CD14-positive monocyte (primary cell): Measurements from ENCODE around the gene TAOK1. TPM values are rescaled to one million over a fixed set of nuclear protein-coding genes. Genes with fewer than 3 reads are reported as not detected.

Experiments used
- DNase-seq, 3 donors: peaks; one replicate each; pipeline ENCODE4 v3.0.0-alpha.2; 2011 to 2022
- H2AFZ ChIP-seq: 2 replicates; pipeline ENCODE4 v1.6.0; 2012; ENCODE audit warnings: mild to moderate bottlenecking, low read depth, low read length, inconsistent platforms; ENCODE audit not compliant: insufficient read depth, poor library complexity, severe bottlenecking
- H3K27ac ChIP-seq, 2 donors: 1 replicate in 1 of 2; 2 replicates in 1 of 2; pipeline ENCODE4 v1.5.1; 2012 to 2013; ENCODE audit warnings: low read length in 2 of 2, control low read depth in 1 of 2, inconsistent platforms in 1 of 2, low read depth in 1 of 2, mild to moderate bottlenecking in 1 of 2
- H3K27me3 ChIP-seq, 2 donors: one replicate each; pipeline versions ENCODE4 v1.6.0 to v1.6.1; 2011 to 2013; ENCODE audit warnings: low read length in 2 of 2; ENCODE audit not compliant: control insufficient read depth in 2 of 2, insufficient read depth in 2 of 2
- H3K36me3 ChIP-seq, 2 donors: replicated peaks in 1 of 2; 1 replicate in 1 of 2; 2 replicates in 1 of 2; pipeline versions ENCODE4 v1.5.1 to v1.6.1; 2012 to 2013; ENCODE audit warnings: low read length in 2 of 2, control low read depth in 1 of 2, inconsistent platforms in 1 of 2, mild to moderate bottlenecking in 1 of 2; ENCODE audit not compliant: insufficient read depth in 2 of 2, control insufficient read depth in 1 of 2
- H3K4me1 ChIP-seq, 2 donors: 1 replicate in 1 of 2; 2 replicates in 1 of 2; pipeline versions ENCODE4 v1.5.1 to v1.6.1; 2012 to 2013; ENCODE audit warnings: low read length in 2 of 2, control low read depth in 1 of 2, inconsistent platforms in 1 of 2, mild to moderate bottlenecking in 1 of 2, moderate library complexity in 1 of 2; ENCODE audit not compliant: insufficient read depth in 2 of 2, control insufficient read depth in 1 of 2
- H3K4me2 ChIP-seq: replicated peaks from 2 replicates; pipeline ENCODE3; 2012; ENCODE audit warnings: low read length, moderate library complexity, mild to moderate bottlenecking; ENCODE audit not compliant: poor library complexity, severe bottlenecking; ENCODE audit errors: extremely low read depth
- H3K4me3 ChIP-seq, 3 experiments: fragments of 200-600 bp in 1 of 3; sonication (generic) in 1 of 3; replicated peaks in 1 of 3; 1 replicate in 2 of 3; 2 replicates in 1 of 3; pipeline ENCODE4 v1.5.1; 2011 to 2013; ENCODE audit warnings: low read length in 3 of 3, mild to moderate bottlenecking in 3 of 3, control low read depth in 2 of 3, low read depth in 2 of 3, inconsistent platforms in 1 of 3, moderate library complexity in 1 of 3
- H3K79me2 ChIP-seq: 2 replicates; pipeline ENCODE4 v1.6.0; 2012; ENCODE audit warnings: mild to moderate bottlenecking, control low read depth, inconsistent platforms, low read length, moderate library complexity; ENCODE audit not compliant: insufficient read depth
- H3K9ac ChIP-seq: 2 replicates; pipeline ENCODE4 v1.6.0; 2017; ENCODE audit warnings: low read length, mild to moderate bottlenecking; ENCODE audit not compliant: insufficient read depth, poor library complexity, severe bottlenecking
- H3K9me3 ChIP-seq, 2 donors: replicated peaks in 1 of 2; 1 replicate in 1 of 2; 2 replicates in 1 of 2; pipeline versions ENCODE4 v1.5.1 to v1.6.1; 2012 to 2013; ENCODE audit warnings: low read length in 2 of 2, control low read depth in 1 of 2; ENCODE audit not compliant: control insufficient read depth in 1 of 2, insufficient read depth in 1 of 2
- H4K20me1 ChIP-seq: 2 replicates; pipeline ENCODE4 v1.6.0; 2012; ENCODE audit warnings: mild to moderate bottlenecking, low read length, control low read depth, moderate library complexity; ENCODE audit not compliant: insufficient read depth
- H3K27ac Mint-ChIP-seq, 7 donors: one replicate each; pipeline ENCODE4 v1.8.0; 2020; ENCODE audit warnings: mild to moderate bottlenecking in 7 of 7, mixed read lengths in 7 of 7, moderate library complexity in 6 of 7, inconsistent platforms in 2 of 7
- H3K27me3 Mint-ChIP-seq, 3 donors: one replicate each; pipeline ENCODE4 v1.8.0; 2021 to 2022; ENCODE audit warnings: low read depth in 3 of 3, mild to moderate bottlenecking in 3 of 3, mixed read lengths in 3 of 3, moderate library complexity in 3 of 3, inconsistent platforms in 1 of 3
- H3K36me3 Mint-ChIP-seq, 2 donors: one replicate each; pipeline ENCODE4 v1.8.0; 2020; ENCODE audit warnings: mixed read lengths in 2 of 2, inconsistent platforms in 1 of 2, mild to moderate bottlenecking in 1 of 2
- H3K4me1 Mint-ChIP-seq: one replicate; pipeline ENCODE4 v1.8.0; 2020; ENCODE audit warnings: mild to moderate bottlenecking, mixed read lengths
- H3K4me3 Mint-ChIP-seq, 2 donors: one replicate each; pipeline ENCODE4 v1.8.0; 2020; ENCODE audit warnings: mild to moderate bottlenecking in 2 of 2, mixed read lengths in 2 of 2, moderate library complexity in 1 of 2
- H3K9me3 Mint-ChIP-seq, 7 donors: one replicate each; pipeline ENCODE4 v1.8.0; 2020 to 2022; ENCODE audit warnings: mixed read lengths in 7 of 7, mild to moderate bottlenecking in 6 of 7, moderate library complexity in 6 of 7, inconsistent platforms in 2 of 7
- WGBS: methylation state at CpG from one replicate; pipeline ENCODE4 v1.1.5; 2013; ENCODE audit warnings: missing lambda C conversion rate; ENCODE audit not compliant: insufficient coverage; 5-methylcytosine and 5-hydroxymethylcytosine counted together
- intact Hi-C, 2 donors: fragments of 100-400 bp; cut with micrococcal nuclease; formaldehyde crosslinking; loops; one replicate each; pipeline versions ENCODE4 v1.15.0 to v1.15.1; 2023
- polyA plus RNA-seq, 3 donors: library from polyadenylated mRNA; depleted of rRNA in 1 of 3; unstranded in 2 of 3; stranded (reverse) in 1 of 3; fragments of 300-500 nt in 2 of 3; fragments of >200 nt in 1 of 3; fragmentation: Illumina TruSeq in 2 of 3; gene quantifications; 1 replicate in 2 of 3; 2 replicates in 1 of 3; pipeline ENCODE4 v1.2.3, GENCODE V29; 2012 to 2021
- TF ChIP-seq, protein P1 (sequence below): fragments of 200-600 bp; IDR thresholded peaks from one replicate; pipeline ENCODE4 v1.8.0; 2022; ENCODE audit warnings: antibody characterized with exemption, mild to moderate bottlenecking

The TAOK1 gene
- polyA plus RNA-seq, 3 donors, result 2.4 to 13.9 (median 4.8) TPM

DNA sequence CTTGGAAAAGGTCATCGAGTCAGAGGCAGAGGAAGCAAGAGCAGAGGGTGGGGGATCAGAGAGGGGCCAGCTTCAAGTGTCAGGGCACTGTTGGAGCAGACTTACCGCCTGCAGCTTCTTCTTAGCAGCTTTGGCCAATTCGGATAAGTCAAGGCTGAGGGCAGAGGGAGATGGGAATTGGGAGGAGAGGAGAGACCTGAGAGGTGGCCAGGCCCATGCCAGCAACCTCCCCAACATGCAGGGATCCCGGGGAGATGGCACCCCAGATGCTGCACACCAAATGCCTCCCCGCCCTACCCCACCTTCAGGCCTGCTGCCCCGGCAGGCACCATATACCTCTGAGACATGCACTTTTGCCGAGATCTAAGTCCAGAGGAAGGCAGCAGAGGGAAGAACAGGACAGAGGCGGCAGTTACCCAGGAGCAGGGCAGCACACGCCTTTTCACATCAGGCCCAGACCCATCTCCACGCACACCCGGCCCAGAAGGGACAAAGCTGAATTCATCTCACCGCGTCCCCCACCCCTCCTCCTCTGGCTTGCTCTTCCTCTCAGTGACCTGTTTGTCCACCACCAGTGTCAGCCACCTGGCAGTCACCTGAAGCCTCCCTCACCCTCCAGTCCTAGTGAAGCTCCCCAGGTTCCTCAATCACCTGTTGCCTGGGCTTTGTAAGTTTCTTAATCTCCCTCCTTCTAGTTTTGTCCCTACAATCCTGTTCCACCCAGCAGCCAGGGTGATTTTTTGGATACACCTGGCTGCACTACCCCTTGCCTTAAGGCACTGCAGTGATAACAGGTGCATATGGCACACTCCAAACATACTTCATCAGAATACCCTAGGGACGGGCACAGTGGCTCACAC is 188.7 kb downstream of the TAOK1 start:
- H3K4me3 ChIP-seq, result no peak overlapping the region
- Mint-ChIP-seq H3K4me3 (no peak overlapping the region), H3K27me3 (no peaks in the 10 kb centered on the region), H3K9me3 (no peaks in the 10 kb centered on the region), H3K27ac (no peak overlapping the region), H3K4me1 (peaks cover 5% of the 10 kb centered on the region), H3K36me3 (peaks cover 60 to 96% of the 10 kb centered on the region in 2 donors)
- H3K9ac ChIP-seq, result no peak overlapping the region
- H3K36me3 ChIP-seq, result peaks cover 77 to 90% of the 10 kb centered on the region in 2 donors
- no peaks in the 10 kb centered on the region for H3K9me3 ChIP-seq
- no peak overlapping the region for H2AFZ ChIP-seq
- TF ChIP-seq, protein P1, sequence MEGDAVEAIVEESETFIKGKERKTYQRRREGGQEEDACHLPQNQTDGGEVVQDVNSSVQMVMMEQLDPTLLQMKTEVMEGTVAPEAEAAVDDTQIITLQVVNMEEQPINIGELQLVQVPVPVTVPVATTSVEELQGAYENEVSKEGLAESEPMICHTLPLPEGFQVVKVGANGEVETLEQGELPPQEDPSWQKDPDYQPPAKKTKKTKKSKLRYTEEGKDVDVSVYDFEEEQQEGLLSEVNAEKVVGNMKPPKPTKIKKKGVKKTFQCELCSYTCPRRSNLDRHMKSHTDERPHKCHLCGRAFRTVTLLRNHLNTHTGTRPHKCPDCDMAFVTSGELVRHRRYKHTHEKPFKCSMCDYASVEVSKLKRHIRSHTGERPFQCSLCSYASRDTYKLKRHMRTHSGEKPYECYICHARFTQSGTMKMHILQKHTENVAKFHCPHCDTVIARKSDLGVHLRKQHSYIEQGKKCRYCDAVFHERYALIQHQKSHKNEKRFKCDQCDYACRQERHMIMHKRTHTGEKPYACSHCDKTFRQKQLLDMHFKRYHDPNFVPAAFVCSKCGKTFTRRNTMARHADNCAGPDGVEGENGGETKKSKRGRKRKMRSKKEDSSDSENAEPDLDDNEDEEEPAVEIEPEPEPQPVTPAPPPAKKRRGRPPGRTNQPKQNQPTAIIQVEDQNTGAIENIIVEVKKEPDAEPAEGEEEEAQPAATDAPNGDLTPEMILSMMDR, result no peak
- peaks cover 11% of the 10 kb centered on the region for H3K79me2 ChIP-seq
- no peak for DNase-seq
- H3K4me1 ChIP-seq, result peaks cover under 1 to 2% of the 10 kb centered on the region in 2 donors
- peaks cover 47% of the 10 kb centered on the region for H4K20me1 ChIP-seq
- intact Hi-C loops, result no loop called here
- H3K27ac ChIP-seq, result no peak overlapping the region
- H3K4me2 ChIP-seq, result no peak overlapping the region
- no peaks in the 10 kb centered on the region for H3K27me3 ChIP-seq
- 97% methylated on average over 11 of the region's 14 CpGs for WGBS

DNA sequence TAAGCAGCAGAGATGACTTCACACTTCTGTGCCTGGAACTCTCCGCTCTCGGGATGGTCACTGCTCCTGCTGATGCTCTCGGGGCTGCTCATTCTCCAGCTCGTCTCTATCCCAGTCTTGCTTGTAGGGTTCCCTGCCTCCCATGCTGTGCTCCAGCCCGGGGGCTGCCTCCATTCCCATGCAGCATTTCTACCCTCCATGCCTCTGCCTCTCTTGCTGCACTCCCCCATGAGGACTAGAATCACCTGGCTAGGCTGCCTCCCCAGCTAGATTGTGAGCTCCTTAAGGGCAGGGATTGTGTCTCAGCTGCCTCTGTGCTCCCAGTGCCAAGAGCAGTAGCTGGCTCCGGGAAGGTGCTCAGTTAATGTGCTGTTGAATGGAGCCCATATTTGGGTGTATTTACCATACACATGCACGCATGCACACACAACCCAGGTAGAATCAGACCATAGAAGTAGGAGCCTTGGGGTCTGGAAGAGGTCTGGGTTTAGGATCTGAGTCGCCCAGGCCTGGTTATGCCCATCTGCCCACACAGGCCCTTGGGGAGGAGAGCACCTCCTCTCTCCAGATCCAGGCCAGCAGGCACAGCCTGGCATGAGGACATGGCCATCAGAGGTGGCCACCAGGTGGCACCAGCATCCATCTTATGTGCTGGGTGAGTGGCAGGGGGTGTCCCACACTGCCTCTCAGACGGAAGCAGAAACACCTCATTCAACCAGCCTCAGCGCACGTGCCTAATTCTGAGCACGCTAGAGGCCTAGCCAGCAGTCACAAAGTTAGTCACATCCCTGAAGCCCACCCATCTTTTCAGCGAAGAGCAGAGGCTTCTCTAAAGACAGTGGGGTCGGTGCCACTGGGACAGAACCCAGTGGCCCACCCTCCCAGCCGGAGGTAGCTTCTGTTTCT is 190.0 kb downstream of the TAOK1 start:
- TF ChIP-seq, protein P1, result peak; percentile 84
- Histone ChIP-seq H3K79me2 (peaks cover 24% of the 10 kb centered on the region), H3K4me3 (no peak overlapping the region), H3K9ac (no peak overlapping the region), H4K20me1 (peaks cover 54% of the 10 kb centered on the region), H3K36me3 (peaks cover 64 to 78% of the 10 kb centered on the region in 2 donors), H3K4me2 (no peak overlapping the region), H2AFZ (no peak overlapping the region), H3K27me3 (no peaks in the 10 kb centered on the region), H3K27ac (no peak overlapping the region), H3K4me1 (peaks cover 13% of the 10 kb centered on the region in 2 donors), H3K9me3 (no peaks in the 10 kb centered on the region)
- Mint-ChIP-seq H3K36me3 (peaks cover 51 to 84% of the 10 kb centered on the region in 2 donors), H3K27ac (peak overlapping the region in 3 of 7 donors; percentile 10 to 51 (median 45)), H3K4me3 (no peak overlapping the region), H3K27me3 (no peaks in the 10 kb centered on the region), H3K9me3 (no peaks in the 10 kb centered on the region), H3K4me1 (peaks cover 16% of the 10 kb centered on the region)
- DNase-seq, result peak; percentile 86 to 91 (median 88)
- WGBS, result 63% methylated on average over 11 of the region's 15 CpGs
- intact Hi-C loops, result loop anchor here (2.0 to 10.0 kb wide), 3 partner anchors 39 to 512 kb away; no protein-coding TSS in a partner anchor
